GM12878 (cell line): Measurements from ENCODE around the gene SNRPF.
A peak's percentile ranks its signal among the peaks of the same experiment; 100 is the strongest.

Experiments
- CHD2 ChIP-seq: IDR thresholded peaks from 2 replicates; pipeline ENCODE4 v1.6.1; 2011; ENCODE audit warnings: low read depth, low read length, improper control_type of control experiment, borderline replicate concordance
- CTCF ChIP-seq, 3 experiments: IDR thresholded peaks in 2 of 3; conservative IDR thresholded peaks in 1 of 3; 2 replicates each; pipeline ENCODE4 v1.5.1; 2011; ENCODE audit warnings: low read depth in 3 of 3, low read length in 3 of 3, mild to moderate bottlenecking in 3 of 3, control low read depth in 2 of 3, moderate library complexity in 2 of 3, inconsistent platforms in 1 of 3, mixed read lengths in 1 of 3; ENCODE audit not compliant: control insufficient read depth in 2 of 3, insufficient read depth in 1 of 3; ENCODE audit errors: extremely low read depth in 1 of 3
- IKZF1 ChIP-seq: fragments of 450-650 bp; conservative IDR thresholded peaks from 2 replicates; pipeline ENCODE4 v1.6.1; 2017; ENCODE audit warnings: antibody characterized with exemption, mild to moderate bottlenecking
- POLR2A ChIP-seq: IDR thresholded peaks from 2 replicates; pipeline ENCODE4 v1.6.1; 2011; ENCODE audit warnings: low read depth, mild to moderate bottlenecking, low read length
- POLR2AphosphoS2 ChIP-seq: IDR thresholded peaks from 2 replicates; pipeline ENCODE4 v1.6.1; 2011; ENCODE audit warnings: low read depth, mild to moderate bottlenecking, low read length, improper control_type of control experiment, moderate library complexity
- SIX5 ChIP-seq: IDR thresholded peaks from 2 replicates; pipeline ENCODE4 v1.6.1; 2011; ENCODE audit warnings: mild to moderate bottlenecking, low read depth, low read length, moderate library complexity; ENCODE audit not compliant: severe bottlenecking
- SMC3 ChIP-seq: IDR thresholded peaks from 2 replicates; pipeline ENCODE4 v1.6.1; 2011; ENCODE audit warnings: low read length, improper control_type of control experiment, borderline replicate concordance
- ZNF384 ChIP-seq: IDR thresholded peaks from 2 replicates; pipeline ENCODE4 v1.6.1; 2012; ENCODE audit warnings: low read depth, mild to moderate bottlenecking, low read length, improper control_type of control experiment, borderline replicate concordance
- TF ChIP-seq, protein P1 (sequence below): fragments of 450-650 bp; IDR thresholded peaks from 2 replicates; pipeline ENCODE4 v1.6.1; 2017; ENCODE audit warnings: borderline replicate concordance

DNA sequence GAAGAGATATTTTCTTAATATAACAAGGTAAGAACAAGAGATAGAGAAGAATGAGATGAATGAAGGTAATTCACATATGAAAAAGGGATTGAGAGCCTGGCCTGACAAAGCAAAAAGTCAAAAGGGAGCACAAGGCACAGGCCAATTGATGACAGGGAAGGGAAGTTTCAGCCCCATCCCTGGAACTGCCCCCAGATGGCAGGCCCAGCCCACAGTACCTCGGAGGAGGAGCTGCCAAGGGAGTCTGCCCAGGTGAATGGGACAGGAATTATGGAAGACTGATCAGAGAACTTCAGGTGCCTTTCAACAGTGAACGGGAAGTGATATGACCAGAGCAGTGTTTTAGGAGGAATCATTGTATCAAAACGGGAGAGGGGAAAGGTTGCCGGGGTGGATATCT lies 15.7 kb downstream of the SNRPF start:
- TF ChIP-seq POLR2A (0 out of 2 replicates have a peak, but pooled peaks have one; percentile 26), CTCF (IDR thresholded peaks at IDR 0.05 in 2 of 3, conservative IDR thresholded peaks at IDR 0.05 in 1 of 3; ENCODE audit: control insufficient read depth in 2 of 3, extremely low read depth in 1 of 3, insufficient read depth in 1 of 3, low read depth in 3 of 3, low read length in 3 of 3) (no peak), SMC3 (no peak), POLR2AphosphoS2 (no peak), ZNF384 (no peak), IKZF1 (no peak), CHD2 (no peak), SIX5 (no peak)
- TF ChIP-seq, protein P1, sequence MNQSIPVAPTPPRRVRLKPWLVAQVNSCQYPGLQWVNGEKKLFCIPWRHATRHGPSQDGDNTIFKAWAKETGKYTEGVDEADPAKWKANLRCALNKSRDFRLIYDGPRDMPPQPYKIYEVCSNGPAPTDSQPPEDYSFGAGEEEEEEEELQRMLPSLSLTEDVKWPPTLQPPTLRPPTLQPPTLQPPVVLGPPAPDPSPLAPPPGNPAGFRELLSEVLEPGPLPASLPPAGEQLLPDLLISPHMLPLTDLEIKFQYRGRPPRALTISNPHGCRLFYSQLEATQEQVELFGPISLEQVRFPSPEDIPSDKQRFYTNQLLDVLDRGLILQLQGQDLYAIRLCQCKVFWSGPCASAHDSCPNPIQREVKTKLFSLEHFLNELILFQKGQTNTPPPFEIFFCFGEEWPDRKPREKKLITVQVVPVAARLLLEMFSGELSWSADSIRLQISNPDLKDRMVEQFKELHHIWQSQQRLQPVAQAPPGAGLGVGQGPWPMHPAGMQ = no peak
